ENCODE measurements around the gene DHX29. TPM values are rescaled to one million over a fixed set of nuclear protein-coding genes. Genes with fewer than 3 reads are reported as not detected.
"Not testable (repeated sequence)": the region's sequence is repeated elsewhere in the genome, so short reads cannot be mapped to it uniquely, and the experiment has no call there.

Gene DHX29
- total RNA-seq, 1 experiment from 2014 or later = 16.5 TPM

GRCh38 chr5:55320571-55320970 is 13.1 kb upstream of the DHX29 start:
- intact Hi-C loops (cut with micrococcal nuclease; ENCODE audit: unreplicated experiment) = loop anchor here (5.0 kb wide), 1 partner anchor 148 kb away; the partner anchor contains the start of gene CDC20B
- DNase-seq = no peak
- H3K4me2 ChIP-seq = no peak overlapping the region

DNA sequence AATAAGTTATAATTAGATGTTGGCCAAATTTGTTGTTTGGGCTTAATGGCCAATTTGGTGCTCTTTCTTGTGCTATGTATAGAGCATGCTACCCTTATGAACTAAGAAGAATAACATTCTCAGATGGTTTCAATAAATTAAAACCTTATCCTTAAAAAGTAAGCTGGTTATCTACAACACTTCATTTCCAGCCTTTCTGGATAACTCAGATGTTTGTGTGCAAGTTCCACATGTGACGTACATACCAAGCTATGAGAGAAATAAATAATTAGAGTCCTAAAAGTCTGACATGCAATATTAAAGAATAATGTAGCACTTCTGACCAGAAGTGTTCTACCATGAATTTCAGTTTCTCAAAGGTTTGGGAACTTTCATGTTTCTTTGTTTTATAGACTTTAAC is 12.0 kb upstream of the DHX29 start:
- TF ChIP-seq EZH2 (IDR thresholded peaks at IDR 0.05; ENCODE audit: low read depth) = no peak
- TF ChIP-seq, protein P1, sequence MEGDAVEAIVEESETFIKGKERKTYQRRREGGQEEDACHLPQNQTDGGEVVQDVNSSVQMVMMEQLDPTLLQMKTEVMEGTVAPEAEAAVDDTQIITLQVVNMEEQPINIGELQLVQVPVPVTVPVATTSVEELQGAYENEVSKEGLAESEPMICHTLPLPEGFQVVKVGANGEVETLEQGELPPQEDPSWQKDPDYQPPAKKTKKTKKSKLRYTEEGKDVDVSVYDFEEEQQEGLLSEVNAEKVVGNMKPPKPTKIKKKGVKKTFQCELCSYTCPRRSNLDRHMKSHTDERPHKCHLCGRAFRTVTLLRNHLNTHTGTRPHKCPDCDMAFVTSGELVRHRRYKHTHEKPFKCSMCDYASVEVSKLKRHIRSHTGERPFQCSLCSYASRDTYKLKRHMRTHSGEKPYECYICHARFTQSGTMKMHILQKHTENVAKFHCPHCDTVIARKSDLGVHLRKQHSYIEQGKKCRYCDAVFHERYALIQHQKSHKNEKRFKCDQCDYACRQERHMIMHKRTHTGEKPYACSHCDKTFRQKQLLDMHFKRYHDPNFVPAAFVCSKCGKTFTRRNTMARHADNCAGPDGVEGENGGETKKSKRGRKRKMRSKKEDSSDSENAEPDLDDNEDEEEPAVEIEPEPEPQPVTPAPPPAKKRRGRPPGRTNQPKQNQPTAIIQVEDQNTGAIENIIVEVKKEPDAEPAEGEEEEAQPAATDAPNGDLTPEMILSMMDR (conservative IDR thresholded peaks at IDR 0.05) = no peak
- H2AFZ ChIP-seq = no peak overlapping the region
- H3K4me2 ChIP-seq = no peak overlapping the region
- peaks cover 4% of the 10 kb centered on the region; the same call in 1 of the 2 replicates for H3K36me3 ChIP-seq (ENCODE audit: low read depth)
- H3K4me1 ChIP-seq (replicated peaks; ENCODE audit: insufficient read depth) = no peaks in the 10 kb centered on the region
- POLR2A ChIA-PET (ENCODE audit: unreplicated experiment) = no interaction called here
- H3K27ac ChIP-seq = no peak overlapping the region
- CTCF ChIA-PET = no interaction called here
- no peaks in the 10 kb centered on the region for H3K9me2 ChIP-seq (ENCODE audit: insufficient read depth)
- no peak for DNase-seq
- no peaks in the 10 kb centered on the region for H3K9me3 ChIP-seq (ENCODE audit: insufficient read depth, low read depth)
- H4K20me1 ChIP-seq (ENCODE audit: insufficient read depth) = peaks cover 6% of the 10 kb centered on the region; the same call in 1 of the 2 replicates
- H3F3A ChIP-seq (ENCODE audit: insufficient read depth, low read depth) = no peaks in the 10 kb centered on the region
- intact Hi-C loops (cut with micrococcal nuclease; ENCODE audit: unreplicated experiment) = no loop called here
- H3K27me3 ChIP-seq (ENCODE audit: insufficient read depth, low read depth) = no peaks in the 10 kb centered on the region
- no TSS peak for BruUV-seq (replicated peaks)
- H3K4me3 ChIP-seq = no peak overlapping the region
- peaks cover 78% of the 10 kb centered on the region for H3K79me2 ChIP-seq (ENCODE audit: low read depth)

More at GRCh38 chr5:55320571-55320970, 13.1 kb upstream of the DHX29 start:
- Histone ChIP-seq H3K36me3 (ENCODE audit: low read depth) (peaks cover 4% of the 10 kb centered on the region; the same call in 1 of the 2 replicates), H3K9me3 (ENCODE audit: insufficient read depth, low read depth) (no peaks in the 10 kb centered on the region), H3K9me2 (ENCODE audit: insufficient read depth) (no peaks in the 10 kb centered on the region), H4K20me1 (ENCODE audit: insufficient read depth) (peaks cover 6% of the 10 kb centered on the region; the same call in 1 of the 2 replicates), H3K4me1 (replicated peaks; ENCODE audit: insufficient read depth) (no peaks in the 10 kb centered on the region), H3F3A (ENCODE audit: insufficient read depth, low read depth) (no peaks in the 10 kb centered on the region), H3K27me3 (ENCODE audit: insufficient read depth, low read depth) (no peaks in the 10 kb centered on the region), H3K79me2 (ENCODE audit: low read depth) (peaks cover 67% of the 10 kb centered on the region), H3K27ac (no peak overlapping the region), H3K4me3 (no peak overlapping the region), H2AFZ (no peak overlapping the region)
- BruUV-seq (replicated peaks) = no TSS peak
- TF ChIP-seq EZH2 (IDR thresholded peaks at IDR 0.05; ENCODE audit: low read depth) = no peak
- TF ChIP-seq, protein P1 (conservative IDR thresholded peaks at IDR 0.05) = no peak
- POLR2A ChIA-PET (ENCODE audit: unreplicated experiment) = interaction anchor here (0.6 kb wide), 1 partner anchor 45 kb away, joined by 6 read pairs; no protein-coding TSS in a partner anchor
- CTCF ChIA-PET = interaction anchor here (0.6 kb wide), 1 partner anchor 143 kb away, joined by 3 read pairs; no protein-coding TSS in a partner anchor

GRCh38 chr5:55318237-55318636 is 10.7 kb upstream of the DHX29 start:
- POLR2A ChIA-PET (ENCODE audit: unreplicated experiment); H3K4me3 ChIP-seq; DNase-seq; H3F3A ChIP-seq (ENCODE audit: insufficient read depth, low read depth); CTCF ChIA-PET; H3K27me3 ChIP-seq (ENCODE audit: insufficient read depth, low read depth); H3K9me3 ChIP-seq (ENCODE audit: insufficient read depth, low read depth); H2AFZ ChIP-seq; H3K36me3 ChIP-seq (ENCODE audit: low read depth); BruUV-seq (replicated peaks); H3K27ac ChIP-seq; H4K20me1 ChIP-seq (ENCODE audit: insufficient read depth); H3K9me2 ChIP-seq (ENCODE audit: insufficient read depth); H3K4me2 ChIP-seq; intact Hi-C loops (cut with micrococcal nuclease; ENCODE audit: unreplicated experiment); H3K4me1 ChIP-seq (replicated peaks; ENCODE audit: insufficient read depth): not testable (repeated sequence)
- peaks cover 91% of the 10 kb centered on the region for H3K79me2 ChIP-seq (ENCODE audit: low read depth)

DNA sequence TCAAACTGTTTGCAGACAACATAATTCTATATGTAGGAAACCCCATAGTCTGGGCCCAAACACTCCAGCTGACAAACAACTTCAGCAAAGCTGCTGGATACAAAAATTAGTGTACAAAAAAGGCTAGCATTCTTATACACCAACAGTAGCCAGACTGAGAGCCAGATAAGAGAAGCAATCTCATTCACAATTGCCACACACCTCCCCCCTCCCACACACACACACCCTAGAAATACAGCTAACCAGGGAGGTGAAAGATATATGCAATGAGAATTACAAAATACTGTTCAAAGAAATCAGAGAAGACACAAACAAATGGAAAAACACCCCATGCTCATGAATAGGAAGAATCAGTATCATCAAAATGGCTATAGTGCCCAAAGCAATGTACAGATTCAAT is 9.3 kb upstream of the DHX29 start:
- no peaks in the 10 kb centered on the region; the same call in none of the 2 replicates for H4K20me1 ChIP-seq (ENCODE audit: insufficient read depth)
- ChIA-PET CTCF (no interaction called here), POLR2A (ENCODE audit: unreplicated experiment) (no interaction called here)
- H3K4me1 ChIP-seq (replicated peaks; ENCODE audit: insufficient read depth) = no peaks in the 10 kb centered on the region
- H2AFZ ChIP-seq = no peak overlapping the region
- no peak overlapping the region for H3K4me2 ChIP-seq
- intact Hi-C loops (cut with micrococcal nuclease; ENCODE audit: unreplicated experiment) = no loop called here
- no peak for TF ChIP-seq EZH2 (IDR thresholded peaks at IDR 0.05; ENCODE audit: low read depth)
- TF ChIP-seq, protein P1 (conservative IDR thresholded peaks at IDR 0.05) = no peak
- H3F3A ChIP-seq (ENCODE audit: insufficient read depth, low read depth) = no peaks in the 10 kb centered on the region
- H3K79me2 ChIP-seq (ENCODE audit: low read depth) = peaks cover 97% of the 10 kb centered on the region
- no peaks in the 10 kb centered on the region for H3K27me3 ChIP-seq (ENCODE audit: insufficient read depth, low read depth)
- H3K9me3 ChIP-seq (ENCODE audit: insufficient read depth, low read depth) = no peaks in the 10 kb centered on the region
- no peak overlapping the region for H3K27ac ChIP-seq
- no peak for DNase-seq
- no peak overlapping the region for H3K4me3 ChIP-seq
- no peaks in the 10 kb centered on the region for H3K9me2 ChIP-seq (ENCODE audit: insufficient read depth)
- no TSS peak for BruUV-seq (replicated peaks)
- H3K36me3 ChIP-seq (ENCODE audit: low read depth) = 0 out of 2 replicates have a peak, but pooled peaks cover 4% of the 10 kb centered on the region

Data from PC-9 (cell line).